ENCODE data around the gene NDUFA1. TPM values are rescaled to one million over a fixed set of nuclear protein-coding genes. Genes with fewer than 3 reads are reported as not detected.
"Not testable (repeated sequence)": the region's sequence is repeated elsewhere in the genome, so short reads cannot be mapped to it uniquely, and the experiment has no call there.

NDUFA1 gene
- total and polyA plus RNA-seq, 9 of the 15 experiments (the other 6 are each of a cell fraction or from before 2014, with no cell fraction given): 162 to 1,285 (median 383) TPM

- in situ Hi-C loops (cut with MboI); H3K27me3 ChIP-seq (ENCODE audit: control insufficient read depth in 2 of 2, insufficient read depth in 2 of 2, low read length in 2 of 2); ATAC-seq; H3K27ac ChIP-seq (ENCODE audit: extremely low read depth, low read depth, low read length); BruUV-seq (replicated peaks); H3K36me3 ChIP-seq (ENCODE audit: control insufficient read depth, insufficient read depth, low read length); H3K9me1 ChIP-seq (ENCODE audit: control insufficient read depth, insufficient read depth, low read length); H3K4me3 ChIP-seq; intact Hi-C loops (cut with micrococcal nuclease); H3K9me3 ChIP-seq (replicated peaks; ENCODE audit: control insufficient read depth, insufficient read depth, low read depth, low read length); CTCF ChIA-PET (ENCODE audit: low intra/inter-chr PET ratio); H3K4me2 ChIP-seq (ENCODE audit: insufficient read depth, low read length); H3K4me1 ChIP-seq (replicated peaks in 1 of 2; ENCODE audit: control insufficient read depth in 2 of 2, insufficient read depth in 2 of 2, low read length in 2 of 2); H3K9ac ChIP-seq (ENCODE audit: insufficient read depth in 1 of 2, low read depth in 2 of 2, low read length in 2 of 2); H4K20me1 ChIP-seq (replicated peaks; ENCODE audit: control insufficient read depth, insufficient read depth, low read length); H3K79me2 ChIP-seq (ENCODE audit: control insufficient read depth, insufficient read depth, low read length); FAIRE-seq: not testable (repeated sequence)
- H2AFZ ChIP-seq (ENCODE audit: low read depth, low read length): peak overlapping the region; percentile 65; the same call in 1 of the 2 replicates
- POLR2A ChIA-PET: interaction anchor here (0.6 to 1.2 kb wide), 5 partner anchors 9 to 101 kb away, joined by 3 to 5 read pairs (median 4); partner anchors contain the start of gene RPL39
- DNase-seq (ENCODE audit: extremely low read depth in 1 of 4, low spot score in 3 of 4): peak in 1 of 4 experiments; percentile 11
- 31% methylated on average over 14 of the region's 16 CpGs for WGBS (ENCODE audit: insufficient coverage, low coverage, missing lambda C conversion rate)
- peak; percentile 18; the same call in 1 of the 2 replicates for TF ChIP-seq TCF3 (CRISPR knock-in tag; IDR thresholded peaks at IDR 0.05)
- TF ChIP-seq CBFA2T3 (IDR thresholded peaks at IDR 0.05): peak; percentile 45
- TF ChIP-seq SOX6 (IDR thresholded peaks at IDR 0.05): peak; percentile 34; the same call in 1 of the 2 replicates
These were observed 20.5 kb downstream of the NDUFA1 start for GRCh38 chrX:119891961-119892692.

- Histone ChIP-seq H3K9me3 (replicated peaks; ENCODE audit: control insufficient read depth, insufficient read depth, low read depth, low read length) (no peaks in the 10 kb centered on the region), H2AFZ (ENCODE audit: low read depth, low read length) (no peak within 1 kb of the TSS), H3K9me1 (ENCODE audit: control insufficient read depth, insufficient read depth, low read length) (no peaks in the 10 kb centered on the region), H3K4me3 (no peak within 1 kb of the TSS), H3K36me3 (ENCODE audit: control insufficient read depth, insufficient read depth, low read length) (no peaks in the 10 kb centered on the region), H3K27me3 (ENCODE audit: control insufficient read depth in 2 of 2, insufficient read depth in 2 of 2, low read length in 2 of 2) (no peaks in the 10 kb centered on the region), H3K79me2 (ENCODE audit: control insufficient read depth, insufficient read depth, low read length) (no peaks in the 10 kb centered on the region), H3K27ac (ENCODE audit: extremely low read depth, low read depth, low read length) (no peak within 1 kb of the TSS), H3K4me1 (replicated peaks in 1 of 2; ENCODE audit: control insufficient read depth in 2 of 2, insufficient read depth in 2 of 2, low read length in 2 of 2) (peaks cover 0 to 2% of the 10 kb centered on the region in 2 experiments; a peak in 3 of 5 replicates), H3K4me2 (ENCODE audit: insufficient read depth, low read length) (no peak within 1 kb of the TSS), H4K20me1 (replicated peaks; ENCODE audit: control insufficient read depth, insufficient read depth, low read length) (no peaks in the 10 kb centered on the region), H3K9ac (ENCODE audit: insufficient read depth in 1 of 2, low read depth in 2 of 2, low read length in 2 of 2) (no peak within 1 kb of the TSS)
- intact Hi-C loops (cut with micrococcal nuclease): no loop called here
- no peak for TF ChIP-seq U2AF1 (optimal IDR thresholded peaks at IDR 0.05; ENCODE audit: low read depth, low read length)
- TF ChIP-seq RBM22 (IDR thresholded peaks at IDR 0.05; ENCODE audit: low read depth, low read length, poor library complexity, severe bottlenecking): no peak
- no peak for TF ChIP-seq BCOR (IDR thresholded peaks at IDR 0.05)
- no peak for TF ChIP-seq ZBTB8A (IDR thresholded peaks at IDR 0.05; ENCODE audit: partially characterized antibody)
- no peak for TF ChIP-seq THAP12 (CRISPR knock-in tag; IDR thresholded peaks at IDR 0.05)
- ChIA-PET POLR2A (interaction anchor here (1.4 kb wide), 1 partner anchor 105 kb away, joined by 5 read pairs; the partner anchor contains the start of gene RPL39), CTCF (ENCODE audit: low intra/inter-chr PET ratio) (no interaction called here)
- no peak for FAIRE-seq
- no peak for ATAC-seq
- 11% methylated on average over 4 of the region's 4 CpGs for WGBS (ENCODE audit: insufficient coverage, low coverage, missing lambda C conversion rate)
- no TSS peak for BruUV-seq (replicated peaks)
- in situ Hi-C loops (cut with MboI): no loop called here
- DNase-seq (ENCODE audit: extremely low read depth in 1 of 4, low spot score in 3 of 4): no peak
These were observed 24.3 kb downstream of the NDUFA1 start, which contains the start of gene AKAP14 for GRCh38 chrX:119895843-119896326. Gene AKAP14 (plus strand): TSS chrX:119895893. CDS start chrX:119903224, 7,331 bp downstream.

All from K562 (cell line).